ENCODE data around the gene C4B.
"Not testable (repeated sequence)": the region's sequence is repeated elsewhere in the genome, so short reads cannot be mapped to it uniquely, and the experiment has no call there.

The C4B gene

GRCh38 chr6:32037598-32038524 lies 23.3 kb downstream of the C4B start, which contains the start of gene CYP21A2:
CYP21A2 (plus strand) TSS chr6:32038415; CDS start chr6:32038423, 8 bp downstream.
- FAIRE-seq: not testable (repeated sequence)

DNA sequence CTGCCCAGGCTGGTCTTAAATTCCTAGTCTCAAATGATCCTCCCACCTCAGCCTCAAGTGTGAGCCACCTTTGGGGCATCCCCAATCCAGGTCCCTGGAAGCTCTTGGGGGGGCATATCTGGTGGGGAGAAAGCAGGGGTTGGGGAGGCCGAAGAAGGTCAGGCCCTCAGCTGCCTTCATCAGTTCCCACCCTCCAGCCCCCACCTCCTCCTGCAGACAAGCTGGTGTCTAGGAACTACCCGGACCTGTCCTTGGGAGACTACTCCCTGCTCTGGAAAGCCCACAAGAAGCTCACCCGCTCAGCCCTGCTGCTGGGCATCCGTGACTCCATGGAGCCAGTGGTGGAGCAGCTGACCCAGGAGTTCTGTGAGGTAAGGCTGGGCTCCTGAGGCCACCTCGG lies 24.3 kb downstream of the C4B start:
- not testable (repeated sequence) for FAIRE-seq

GRCh38 chr6:32039321-32040274 lies 25.0 kb downstream of the C4B start:
- FAIRE-seq: not testable (repeated sequence)

- not testable (repeated sequence) for FAIRE-seq
Observed at GRCh38 chr6:32040299-32041049, 25.9 kb downstream of the C4B start.

GRCh38 chr6:32041050-32041321 lies 26.4 kb downstream of the C4B start:
- FAIRE-seq: not testable (repeated sequence)

DNA sequence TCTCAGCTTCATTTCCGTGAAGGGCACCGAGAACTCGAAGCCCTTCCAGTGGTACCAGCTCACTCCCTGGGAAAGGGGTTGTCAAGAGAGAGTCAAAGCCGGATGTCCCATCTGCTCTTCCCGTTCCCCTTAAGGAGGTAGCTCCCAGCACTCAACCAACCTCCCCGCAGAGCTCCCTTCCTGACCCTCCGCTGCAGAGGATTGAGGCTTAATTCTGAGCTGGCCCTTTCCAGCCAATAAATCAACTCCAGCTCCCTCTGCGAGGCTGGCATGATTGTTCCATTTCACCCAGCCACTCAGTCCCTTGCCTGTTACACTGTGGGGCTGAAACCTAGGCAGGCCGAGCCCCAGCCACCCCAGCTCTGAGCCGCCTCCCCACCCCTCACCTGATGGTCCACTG lies 26.8 kb downstream of the C4B start:
- FAIRE-seq: not testable (repeated sequence)

DNA sequence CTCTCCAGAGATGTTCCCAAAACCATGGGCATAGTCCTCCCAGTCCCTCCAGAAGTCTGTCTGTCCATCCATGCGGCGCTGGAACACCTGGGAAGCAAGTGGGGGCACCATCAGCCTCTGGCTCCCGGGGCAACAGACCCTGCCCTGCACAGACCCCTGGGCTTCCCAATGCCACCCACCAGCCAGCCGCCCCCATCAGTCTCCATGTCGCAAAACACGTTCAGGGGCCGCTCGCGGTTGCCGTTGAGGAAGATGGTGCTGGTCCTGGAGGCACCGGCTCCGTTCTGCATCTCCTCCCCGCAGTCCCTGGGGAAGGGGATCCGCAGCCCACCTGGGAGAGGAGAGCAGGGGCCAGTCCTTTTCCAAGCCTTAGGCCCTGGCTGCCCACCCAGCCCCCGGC lies 27.7 kb downstream of the C4B start:
- FAIRE-seq: not testable (repeated sequence)

- FAIRE-seq: not testable (repeated sequence)
Observed at GRCh38 chr6:32043589-32044380, 29.2 kb downstream of the C4B start.

DNA sequence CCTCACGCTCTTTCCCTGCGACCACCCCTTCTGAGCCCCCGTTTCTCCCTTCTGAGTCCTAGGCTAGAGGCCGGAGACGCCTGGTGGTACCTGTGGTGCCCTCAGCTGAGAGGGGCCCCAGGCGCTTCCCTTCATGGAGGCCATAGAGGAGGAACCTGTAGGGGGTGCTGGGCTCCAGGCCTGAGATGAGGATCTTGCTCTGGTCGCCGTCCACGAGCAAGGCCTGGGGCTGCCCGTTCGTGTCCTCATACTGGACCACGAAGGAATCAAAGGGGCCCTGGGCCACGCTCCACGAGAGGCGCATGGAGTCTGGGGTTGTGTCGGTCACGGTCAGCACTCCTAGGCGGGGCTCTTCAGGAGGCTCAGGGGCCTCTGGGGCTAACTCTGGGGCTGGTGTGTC lies 30.3 kb downstream of the C4B start:
- not testable (repeated sequence) for FAIRE-seq

DNA sequence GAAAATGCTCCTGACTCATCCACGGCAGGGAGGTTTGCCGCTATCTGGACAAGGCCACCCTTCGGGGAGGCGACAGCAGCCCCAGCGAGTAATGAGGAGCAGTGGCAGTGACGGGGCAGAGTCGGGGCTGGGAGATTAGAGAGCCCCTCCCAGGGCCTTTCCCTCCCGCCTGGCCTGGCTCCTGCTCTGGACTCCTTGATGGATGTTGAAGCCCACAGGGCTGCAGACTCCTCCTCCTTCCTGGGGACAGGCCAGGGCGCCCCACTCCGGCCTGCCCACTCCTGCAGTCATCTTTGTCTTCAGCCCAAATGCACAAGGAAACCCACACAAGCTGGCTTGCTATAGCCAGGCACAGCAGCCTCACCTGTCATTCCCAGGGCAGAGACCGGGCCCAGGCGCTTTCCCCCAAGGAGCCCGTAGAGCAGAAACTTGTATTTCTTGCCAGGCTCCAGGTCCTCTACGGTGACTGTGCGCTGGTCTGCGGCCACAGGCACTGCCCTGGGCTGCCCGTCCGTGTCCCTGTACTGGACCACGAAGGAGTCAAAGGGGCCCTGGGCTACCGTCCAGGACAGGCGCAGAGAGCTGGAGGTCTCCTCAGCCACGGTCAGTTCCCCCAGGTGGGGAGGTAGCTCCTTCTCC lies 31.3 kb downstream of the C4B start:
- no peak for FAIRE-seq

DNA sequence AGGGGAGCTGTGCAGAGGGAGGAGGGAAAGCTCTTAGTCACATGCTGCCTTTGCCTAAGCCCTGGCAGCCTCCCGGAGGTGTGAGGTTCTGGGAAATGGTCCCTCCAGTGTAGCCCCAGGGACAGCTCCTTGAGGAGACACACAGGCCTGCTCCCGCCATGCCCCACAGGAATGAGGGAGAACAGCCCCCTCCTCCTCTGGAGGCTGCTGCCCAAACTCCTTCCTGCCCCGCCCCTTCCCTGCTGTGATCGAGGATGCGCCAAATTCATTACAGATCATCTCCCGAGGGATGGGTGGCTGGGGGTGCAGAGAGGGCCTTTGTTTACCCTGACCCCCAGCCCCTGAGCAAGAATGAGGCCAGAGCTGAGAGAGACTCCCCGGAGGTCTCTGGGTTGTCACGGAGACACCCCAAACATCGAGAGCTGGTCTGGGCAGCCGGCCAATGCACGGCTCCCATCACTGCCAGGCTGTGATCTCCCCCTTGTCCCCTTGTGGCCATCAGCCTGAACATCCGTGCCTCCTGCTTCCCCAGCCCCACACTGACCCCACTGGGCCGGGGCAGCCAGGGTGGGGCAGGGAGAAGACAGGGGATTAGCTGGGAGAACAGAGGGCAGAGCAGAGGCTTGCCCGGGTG lies 32.0 kb downstream of the C4B start:
- no peak for FAIRE-seq

GRCh38 chr6:32047084-32047478 lies 32.5 kb downstream of the C4B start:
- no peak for FAIRE-seq

DNA sequence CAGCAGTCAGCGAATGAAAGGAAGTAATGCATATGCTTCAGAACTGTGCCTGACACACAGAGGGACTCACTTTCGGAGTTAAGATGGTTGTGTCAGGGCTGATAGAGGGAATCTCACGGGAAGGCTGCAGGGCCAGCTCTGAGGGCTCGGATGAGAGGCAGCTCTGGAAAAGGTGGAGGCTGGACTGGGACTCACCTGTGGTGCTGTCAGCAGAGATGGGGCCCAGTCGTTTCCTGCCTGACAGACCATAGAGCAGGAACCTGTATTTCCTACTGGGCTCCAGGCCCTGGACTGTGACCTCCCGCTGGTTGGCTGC lies 32.9 kb downstream of the C4B start:
- FAIRE-seq: no peak

DNA sequence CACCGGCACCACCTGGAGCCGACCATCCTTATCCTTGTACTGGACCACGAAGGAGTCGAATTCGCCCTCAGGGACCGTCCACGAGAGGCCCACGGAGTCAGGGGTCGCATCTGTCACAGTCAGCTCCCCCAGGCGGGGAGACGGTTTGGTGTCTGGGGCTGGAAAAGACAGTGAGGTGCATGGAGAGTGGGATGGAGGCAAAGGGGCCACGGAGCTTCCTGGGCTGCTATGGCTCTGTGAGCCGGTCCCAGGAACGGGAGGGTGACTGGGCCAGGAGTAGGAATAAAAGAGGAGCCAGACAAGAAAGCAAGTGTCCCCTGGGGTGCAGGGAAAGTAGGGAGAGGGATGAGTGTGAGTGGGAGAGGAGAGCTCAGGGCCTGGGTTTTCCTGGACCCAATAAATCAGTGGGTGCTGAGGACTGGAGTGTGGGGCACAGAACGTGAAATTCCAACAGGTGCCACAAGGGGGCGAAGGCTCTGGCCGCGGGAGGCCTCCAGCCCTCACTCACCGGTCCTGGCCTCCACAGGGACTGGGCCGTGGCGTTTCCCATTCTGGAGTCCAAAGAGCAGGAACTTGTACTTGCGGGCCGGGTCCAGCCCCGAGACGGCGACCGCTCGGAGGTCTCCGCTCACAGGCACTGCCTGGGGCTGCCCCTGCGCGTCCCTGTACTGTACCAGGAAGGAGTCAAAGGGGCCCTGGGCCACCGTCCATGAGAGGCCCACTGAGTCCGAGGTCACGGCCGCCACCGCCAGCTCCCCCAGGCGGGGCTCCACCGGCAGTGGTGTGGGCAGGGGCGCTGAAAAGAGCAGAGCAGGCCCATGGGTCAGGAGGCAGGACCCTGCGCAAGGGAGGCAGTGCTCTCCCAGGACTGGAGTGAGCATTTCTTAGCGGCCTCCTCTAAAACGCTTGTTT lies 33.5 kb downstream of the C4B start:
- no peak for FAIRE-seq

DNA sequence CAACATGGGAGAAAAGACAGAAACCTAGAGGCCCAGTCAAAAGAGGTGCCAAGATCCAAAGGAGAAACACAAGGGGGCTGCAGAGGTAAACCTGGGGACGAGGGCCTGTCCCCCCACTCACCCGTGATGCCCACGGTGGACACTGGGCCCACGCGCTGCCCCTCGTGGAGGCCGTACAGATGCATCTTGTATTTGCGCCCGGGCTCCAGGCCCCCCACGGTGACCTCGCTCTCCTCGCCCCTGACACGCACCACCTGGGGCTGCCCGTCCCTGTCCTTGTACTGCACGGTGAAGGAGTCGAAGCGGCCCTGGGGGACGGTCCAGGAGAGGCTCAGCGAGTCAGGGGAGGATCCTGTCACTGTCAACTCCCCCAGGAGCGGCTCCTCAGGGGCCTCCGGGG lies 34.6 kb downstream of the C4B start:
- FAIRE-seq: not testable (repeated sequence)

DNA sequence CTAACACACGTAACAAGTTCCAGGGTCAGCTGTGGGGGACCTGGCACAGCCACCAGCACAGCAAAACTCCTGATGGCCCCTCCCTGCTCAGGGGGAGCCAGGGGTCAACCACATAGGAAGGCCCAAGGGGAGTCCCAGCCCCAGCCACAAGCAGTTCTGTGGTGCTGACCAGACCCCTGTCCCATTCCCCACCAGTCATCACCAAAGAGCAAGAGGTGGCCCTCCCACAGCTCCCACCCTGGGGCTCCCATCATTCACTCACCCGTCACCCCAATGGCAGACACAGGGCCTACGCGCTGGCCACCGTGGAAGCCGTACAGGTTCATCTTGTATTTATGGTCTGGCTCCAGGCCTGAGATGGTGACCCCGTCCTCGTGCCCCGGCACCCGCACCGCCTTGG lies 35.1 kb downstream of the C4B start:
- not testable (repeated sequence) for FAIRE-seq

DNA sequence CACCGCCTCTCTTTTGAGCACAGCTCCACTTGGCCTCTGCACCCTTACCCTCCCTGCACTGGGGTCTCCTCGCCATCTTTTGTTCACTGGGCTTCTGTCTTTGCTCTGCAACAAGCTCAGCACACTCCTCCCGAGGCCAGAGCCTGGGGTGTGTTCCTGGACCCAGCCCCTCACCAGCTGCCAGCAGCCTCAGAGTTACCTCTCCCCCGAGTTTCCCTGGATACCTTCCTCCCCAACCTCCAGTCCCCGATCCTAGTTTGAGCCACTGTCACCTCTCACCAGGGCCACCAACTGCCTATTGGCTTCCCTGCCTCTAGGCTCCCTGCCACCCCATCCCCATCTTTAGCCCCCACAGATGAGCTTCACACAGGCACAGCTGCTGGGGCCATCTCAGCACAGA lies 36.0 kb downstream of the C4B start:
- no peak for FAIRE-seq

DNA sequence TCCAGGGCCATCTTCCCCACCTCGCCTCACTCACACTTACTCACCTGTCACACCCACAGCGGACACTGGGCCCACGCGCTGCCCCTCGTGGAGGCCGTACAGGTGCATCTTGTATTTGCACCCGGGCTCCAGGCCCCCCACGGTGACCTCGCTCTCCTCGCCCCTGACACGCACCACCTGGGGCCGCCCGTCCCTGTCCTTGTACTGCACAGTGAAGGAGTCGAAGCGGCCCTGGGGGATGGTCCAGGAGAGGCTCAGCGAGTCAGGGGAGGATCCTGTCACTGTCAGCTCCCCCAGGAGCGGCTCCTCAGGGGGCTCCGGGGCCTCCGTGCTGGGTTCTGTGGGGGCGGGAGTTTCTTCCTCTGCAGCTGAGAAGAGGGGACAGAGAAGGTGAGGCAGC lies 38.0 kb downstream of the C4B start:
- FAIRE-seq: not testable (repeated sequence)

- FAIRE-seq: not testable (repeated sequence)
Observed at GRCh38 chr6:32053314-32053713, 38.7 kb downstream of the C4B start.

DNA sequence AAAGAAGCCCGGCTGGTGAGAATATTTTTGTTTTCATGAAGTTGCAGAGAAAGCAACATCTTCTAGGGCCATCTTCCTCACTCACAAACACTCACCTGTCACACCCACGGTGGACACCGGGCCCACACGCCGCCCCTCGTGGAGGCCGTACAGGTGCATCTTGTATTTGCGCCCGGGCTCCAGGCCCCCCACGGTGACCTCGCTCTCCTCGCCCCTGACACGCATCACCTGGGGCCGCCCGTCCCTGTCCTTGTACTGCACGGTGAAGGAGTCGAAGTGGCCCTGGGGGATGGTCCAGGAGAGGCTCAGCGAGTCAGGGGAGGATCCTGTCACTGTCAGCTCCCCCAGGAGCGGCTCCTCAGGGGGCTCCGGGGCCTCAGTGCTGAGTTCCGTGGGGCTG lies 41.2 kb downstream of the C4B start:
- not testable (repeated sequence) for FAIRE-seq

Measured in islet of Langerhans (tissue), 1 donor.